ENCODE data around the gene PSMA3. TPM values are rescaled to one million over a fixed set of nuclear protein-coding genes. Genes with fewer than 3 reads are reported as not detected.

PSMA3 gene
- total and polyA plus RNA-seq, 2 of the 8 experiments (the other 6 are each of a cell fraction or from before 2014, with no cell fraction given), result 285 to 507 TPM

DNA sequence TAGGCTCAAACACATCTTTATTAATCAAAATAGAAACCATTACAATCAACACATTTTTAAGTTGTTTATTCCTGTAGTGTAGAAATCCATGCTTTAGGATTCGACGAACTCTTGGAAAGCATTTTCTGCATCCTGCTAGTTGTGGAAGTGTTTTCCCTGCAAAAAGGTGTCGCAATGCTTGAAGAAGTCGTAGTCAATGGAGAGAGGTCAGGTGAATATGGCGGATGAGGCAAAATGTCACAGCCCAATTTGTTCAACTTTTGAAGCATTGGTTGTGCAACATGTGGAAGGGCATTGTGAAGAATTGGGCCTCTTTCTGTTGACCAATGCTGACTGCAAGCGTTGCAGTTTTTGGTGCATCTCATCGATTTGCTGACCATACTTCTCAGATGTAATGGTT is 49.6 kb downstream of the PSMA3 start:
- Histone ChIP-seq H2BK5ac (ENCODE audit: low read depth, low read length) (no peak overlapping the region), H3K79me1 (ENCODE audit: low read depth, low read length) (peaks cover 3% of the 10 kb centered on the region; the same call in 1 of the 2 replicates), H4K8ac (ENCODE audit: extremely low read depth, insufficient read depth, low read length) (no peak overlapping the region), H2AK5ac (ENCODE audit: low read depth, low read length) (no peak overlapping the region), H3K4ac (replicated peaks; ENCODE audit: insufficient read length, low read depth, low read length) (no peak overlapping the region), H3K27me3 (replicated peaks in 1 of 4; ENCODE audit: control insufficient read depth in 3 of 4, extremely low read depth in 1 of 4, insufficient read depth in 3 of 4, low read length in 3 of 4) (no peaks in the 10 kb centered on the region), H3K9ac (replicated peaks in 1 of 4; ENCODE audit: extremely low read depth in 1 of 4, low read depth in 3 of 4, low read length in 3 of 4) (no peak overlapping the region), H3K18ac (ENCODE audit: extremely low read depth, low read length) (no peak overlapping the region), H4K91ac (replicated peaks; ENCODE audit: insufficient read length, low read length) (no peak overlapping the region), H3K4me3 (ENCODE audit: extremely low read depth in 1 of 4, insufficient read depth in 2 of 4, low read depth in 3 of 4, low read length in 4 of 4) (no peak overlapping the region), H3K23me2 (ENCODE audit: low read depth, low read length) (peaks cover 2% of the 10 kb centered on the region), H3K23ac (ENCODE audit: insufficient read length) (no peak overlapping the region), H3K79me2 (ENCODE audit: control insufficient read depth in 1 of 2, insufficient read depth in 2 of 2, low read length in 2 of 2) (peaks cover 23 to 74% of the 10 kb centered on the region in 2 experiments), H3K27ac (ENCODE audit: low read depth, low read length) (no peak overlapping the region), H2BK12ac (ENCODE audit: low read depth, low read length) (no peak overlapping the region), H4K5ac (ENCODE audit: insufficient read length, low read depth, low read length) (no peak overlapping the region), H3K56ac (replicated peaks; ENCODE audit: insufficient read length, low read depth, low read length) (no peak overlapping the region), H3K9me3 (ENCODE audit: insufficient read depth in 2 of 2, low read depth in 1 of 2, low read length in 1 of 2) (no peaks in the 10 kb centered on the region), H2AFZ (ENCODE audit: low read length) (no peak overlapping the region), H3K36me3 (ENCODE audit: control insufficient read depth in 2 of 4, insufficient read depth in 4 of 4, low read length in 3 of 4) (peaks cover 0 to 41% (median 19%) of the 10 kb centered on the region in 4 experiments; a peak in 7 of 8 replicates), H2BK15ac (ENCODE audit: low read length) (no peak overlapping the region), H4K20me1 (replicated peaks in 1 of 2; ENCODE audit: control insufficient read depth in 1 of 2, insufficient read depth in 2 of 2, low read length in 2 of 2) (peaks cover 3 to 4% of the 10 kb centered on the region in 2 experiments), H2BK20ac (ENCODE audit: low read length) (no peak overlapping the region), H3K4me2 (ENCODE audit: insufficient read depth in 1 of 2, low read depth in 2 of 2, low read length in 2 of 2) (no peak overlapping the region), H3K4me1 (replicated peaks in 1 of 4; ENCODE audit: control insufficient read depth in 3 of 4, insufficient read depth in 4 of 4, low read length in 3 of 4) (no peaks in the 10 kb centered on the region), H2BK120ac (replicated peaks; ENCODE audit: low read depth, low read length) (no peak overlapping the region), H3K14ac (ENCODE audit: insufficient read length) (no peak overlapping the region)
- CTCF ChIA-PET (ENCODE audit: partially characterized antibody), result no interaction called here
- 97% methylated on average over 7 of the region's 7 CpGs; no CpG with 5 or more reads in 1 of the 2 experiments for WGBS, 2 experiments (ENCODE audit: extremely low coverage in 1 of 2, insufficient coverage in 1 of 2, insufficient read length in 1 of 2, insufficient replicate concordance in 2 of 2, low coverage in 1 of 2, low lambda C conversion rate in 2 of 2, missing lambda C conversion rate in 1 of 2)
- POLR2A ChIA-PET (ENCODE audit: partially characterized antibody), result no interaction called here
- FAIRE-seq (no peak), DNase-seq (ENCODE audit: low read depth in 1 of 2, low spot score in 2 of 2) (no peak)
- TF ChIP-seq CBX5 (IDR thresholded peaks at IDR 0.05; ENCODE audit: low read depth, low read length), result no peak
- no peak for TF ChIP-seq SAP30 (IDR thresholded peaks at IDR 0.05; ENCODE audit: insufficient read depth, insufficient replicate concordance, low read length)
- TF ChIP-seq, protein P1, sequence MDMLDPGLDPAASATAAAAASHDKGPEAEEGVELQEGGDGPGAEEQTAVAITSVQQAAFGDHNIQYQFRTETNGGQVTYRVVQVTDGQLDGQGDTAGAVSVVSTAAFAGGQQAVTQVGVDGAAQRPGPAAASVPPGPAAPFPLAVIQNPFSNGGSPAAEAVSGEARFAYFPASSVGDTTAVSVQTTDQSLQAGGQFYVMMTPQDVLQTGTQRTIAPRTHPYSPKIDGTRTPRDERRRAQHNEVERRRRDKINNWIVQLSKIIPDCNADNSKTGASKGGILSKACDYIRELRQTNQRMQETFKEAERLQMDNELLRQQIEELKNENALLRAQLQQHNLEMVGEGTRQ (IDR thresholded peaks at IDR 0.05; ENCODE audit: low read length), result no peak
- no peak for TF ChIP-seq HDAC2 (IDR thresholded peaks at IDR 0.05; ENCODE audit: borderline replicate concordance in 1 of 2, low read depth in 2 of 2, low read length in 2 of 2)
- no peak for TF ChIP-seq CEBPB (IDR thresholded peaks at IDR 0.05; ENCODE audit: low read depth, low read length)
- no peak for TF ChIP-seq RNF2 (IDR thresholded peaks at IDR 0.05; ENCODE audit: borderline replicate concordance, low read depth, low read length, missing control alignments, poor library complexity, severe bottlenecking)
- TF ChIP-seq MAFK (IDR thresholded peaks at IDR 0.05; ENCODE audit: low read depth, low read length), result no peak
